Measurements from ENCODE around the gene AGAP1.
"Not testable (repeated sequence)": the region's sequence is repeated elsewhere in the genome, so short reads cannot be mapped to it uniquely, and the experiment has no call there.

Gene AGAP1

GRCh38 chr2:236089271-236090026 lies 595.6 kb downstream of the AGAP1 start:
- DNase-seq: no peak

- no peak for DNase-seq
Observed at GRCh38 chr2:236090027-236090382, 596.2 kb downstream of the AGAP1 start.

GRCh38 chr2:236090826-236091225 lies 597.0 kb downstream of the AGAP1 start:
- DNase-seq: not testable (repeated sequence)

- DNase-seq: no peak
Observed at GRCh38 chr2:236092714-236093113, 598.9 kb downstream of the AGAP1 start.

- no peak for DNase-seq
Observed at GRCh38 chr2:236093134-236093533, 599.3 kb downstream of the AGAP1 start.

- no peak for DNase-seq
Observed at GRCh38 chr2:236095504-236095903, 601.7 kb downstream of the AGAP1 start.

GRCh38 chr2:236101311-236101950 lies 607.6 kb downstream of the AGAP1 start:
- DNase-seq: no peak

GRCh38 chr2:236102971-236103370 lies 609.1 kb downstream of the AGAP1 start:
- no peak for DNase-seq

- DNase-seq: no peak
Observed at GRCh38 chr2:236103981-236104380, 610.1 kb downstream of the AGAP1 start.

- DNase-seq: no peak
Observed at GRCh38 chr2:236105955-236106607, 612.2 kb downstream of the AGAP1 start.

GRCh38 chr2:236106761-236107160 lies 612.9 kb downstream of the AGAP1 start:
- no peak for DNase-seq

GRCh38 chr2:236107536-236107935 lies 613.7 kb downstream of the AGAP1 start:
- no peak for DNase-seq

- no peak for DNase-seq
Observed at GRCh38 chr2:236107942-236108625, 614.2 kb downstream of the AGAP1 start.

GRCh38 chr2:236109061-236109460 lies 615.2 kb downstream of the AGAP1 start:
- no peak for DNase-seq

- no peak for DNase-seq
Observed at GRCh38 chr2:236109473-236109872, 615.6 kb downstream of the AGAP1 start.

- no peak for DNase-seq
Observed at GRCh38 chr2:236112466-236112865, 618.6 kb downstream of the AGAP1 start.

- DNase-seq: no peak
Observed at GRCh38 chr2:236113425-236113824, 619.6 kb downstream of the AGAP1 start.

- no peak for DNase-seq
Observed at GRCh38 chr2:236113948-236114347, 620.1 kb downstream of the AGAP1 start.

- no peak for DNase-seq
Observed at GRCh38 chr2:236114959-236115358, 621.1 kb downstream of the AGAP1 start.

- DNase-seq: no peak
Observed at GRCh38 chr2:236117401-236117800, 623.6 kb downstream of the AGAP1 start.

- no peak for DNase-seq
Observed at GRCh38 chr2:236117861-236118269, 624.0 kb downstream of the AGAP1 start.

- DNase-seq: no peak
Observed at GRCh38 chr2:236119003-236119402, 625.2 kb downstream of the AGAP1 start.

- DNase-seq: no peak
Observed at GRCh38 chr2:236119476-236119875, 625.6 kb downstream of the AGAP1 start.

All from OCI-M1 (cell line).